T-helper 1 cell (primary cell): ENCODE results near the gene KCTD20.

ENCODE experiments used
- DNase-seq, 5 donors: peaks; one replicate each; pipeline ENCODE4 v3.0.0-alpha.2; 2012 to 2020

Gene KCTD20

GRCh38 chr6:36539814-36540568, 97.2 kb downstream of the KCTD20 start:
- peak in 1 of 5 donors; percentile 22 for DNase-seq
